Measurements from ENCODE around the gene KREMEN2. TPM values are rescaled to one million over a fixed set of nuclear protein-coding genes. Genes with fewer than 3 reads are reported as not detected.

Gene KREMEN2
- total and polyA plus RNA-seq, 4 donors, result not detected

DNA sequence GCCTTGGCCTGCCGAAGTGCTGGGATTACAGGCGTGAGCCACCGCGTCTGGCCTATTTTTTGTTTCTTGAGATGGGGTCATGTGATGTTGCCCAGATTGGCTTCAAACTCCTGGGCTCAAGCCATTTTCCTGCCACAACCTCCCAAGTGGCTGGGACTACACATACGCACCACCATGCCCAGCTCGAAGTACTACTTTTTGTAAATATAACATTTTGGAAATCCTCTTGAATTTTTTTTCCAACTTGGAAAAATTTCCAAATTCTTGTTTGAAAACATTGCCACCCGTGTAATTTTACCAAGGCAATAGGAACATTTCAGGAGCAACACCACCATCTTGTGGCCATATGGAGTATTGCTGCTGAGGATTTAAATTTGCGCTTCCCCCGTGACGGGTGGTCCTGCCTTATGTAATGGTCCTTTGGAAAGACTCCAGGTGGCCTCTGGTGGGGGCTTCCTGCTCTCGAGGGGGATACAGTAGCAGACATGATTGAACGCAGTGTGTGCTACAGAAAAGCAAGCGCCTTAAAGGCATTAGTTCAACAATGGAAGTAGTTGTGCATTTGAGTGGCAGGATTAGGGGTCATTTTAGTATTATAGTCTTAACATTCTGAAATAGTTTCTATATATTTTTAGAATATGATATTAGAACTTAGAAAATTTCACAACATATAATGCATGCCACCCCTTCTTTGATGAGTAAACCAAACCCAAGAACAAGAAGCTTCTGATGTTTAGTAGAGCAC lies 44.4 kb upstream of the KREMEN2 start:
- Histone ChIP-seq H3K4me1 (ENCODE audit: control insufficient read depth in 4 of 4, insufficient read depth in 4 of 4, low read length in 3 of 4) (peaks cover 0 to 2% (median 0%) of the 10 kb centered on the region in 4 donors), H3K9ac (ENCODE audit: low read depth in 1 of 2, low read length in 2 of 2) (no peak overlapping the region), H3K27me3 (ENCODE audit: control insufficient read depth in 4 of 4, insufficient read depth in 4 of 4, low read length in 3 of 4) (no peaks in the 10 kb centered on the region), H3K4me3 (ENCODE audit: low read depth in 1 of 3, low read length in 3 of 3) (no peak overlapping the region), H3K36me3 (ENCODE audit: control insufficient read depth in 4 of 4, insufficient read depth in 3 of 4, low read depth in 1 of 4, low read length in 3 of 4) (peaks cover 0 to 4% (median under 1%) of the 10 kb centered on the region in 4 donors), H3K27ac (ENCODE audit: low read depth in 1 of 2, low read length in 2 of 2) (no peak overlapping the region), H3K9me3 (ENCODE audit: control insufficient read depth in 4 of 4, low read length in 3 of 4) (no peaks in the 10 kb centered on the region)
- 15% methylated on average over 13 of the region's 13 CpGs for WGBS
- DNase-seq (ENCODE audit: low spot score), result peak; percentile 76
- peak; percentile 90 to 91 for TF ChIP-seq RAD21 (IDR thresholded peaks at IDR 0.05)
- TF ChIP-seq NR2F2 (IDR thresholded peaks at IDR 0.05), result no peak
- TF ChIP-seq, protein P1, sequence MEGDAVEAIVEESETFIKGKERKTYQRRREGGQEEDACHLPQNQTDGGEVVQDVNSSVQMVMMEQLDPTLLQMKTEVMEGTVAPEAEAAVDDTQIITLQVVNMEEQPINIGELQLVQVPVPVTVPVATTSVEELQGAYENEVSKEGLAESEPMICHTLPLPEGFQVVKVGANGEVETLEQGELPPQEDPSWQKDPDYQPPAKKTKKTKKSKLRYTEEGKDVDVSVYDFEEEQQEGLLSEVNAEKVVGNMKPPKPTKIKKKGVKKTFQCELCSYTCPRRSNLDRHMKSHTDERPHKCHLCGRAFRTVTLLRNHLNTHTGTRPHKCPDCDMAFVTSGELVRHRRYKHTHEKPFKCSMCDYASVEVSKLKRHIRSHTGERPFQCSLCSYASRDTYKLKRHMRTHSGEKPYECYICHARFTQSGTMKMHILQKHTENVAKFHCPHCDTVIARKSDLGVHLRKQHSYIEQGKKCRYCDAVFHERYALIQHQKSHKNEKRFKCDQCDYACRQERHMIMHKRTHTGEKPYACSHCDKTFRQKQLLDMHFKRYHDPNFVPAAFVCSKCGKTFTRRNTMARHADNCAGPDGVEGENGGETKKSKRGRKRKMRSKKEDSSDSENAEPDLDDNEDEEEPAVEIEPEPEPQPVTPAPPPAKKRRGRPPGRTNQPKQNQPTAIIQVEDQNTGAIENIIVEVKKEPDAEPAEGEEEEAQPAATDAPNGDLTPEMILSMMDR (IDR thresholded peaks at IDR 0.05; ENCODE audit: low read depth, low read length, missing input control), result peak; percentile 95

DNA sequence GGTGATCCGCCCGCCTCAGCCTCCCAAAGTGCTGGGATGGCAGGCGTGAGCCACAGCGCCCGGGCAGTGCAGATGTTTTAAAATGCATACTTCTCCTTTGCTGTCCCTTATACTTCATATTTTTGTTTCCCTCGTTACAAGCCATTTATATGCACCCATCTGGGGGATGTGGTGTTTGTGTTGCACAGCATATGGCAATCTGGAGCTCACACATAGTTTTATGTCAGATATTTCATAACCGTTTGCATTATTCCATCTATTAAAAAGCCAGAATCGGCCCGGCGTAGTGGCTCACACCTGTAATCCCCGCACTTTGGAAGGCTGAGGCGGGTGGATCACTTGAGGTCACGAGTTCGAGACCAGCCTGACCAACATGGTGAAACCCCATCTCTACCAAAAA lies 40.6 kb upstream of the KREMEN2 start:
- 96% methylated on average over 14 of the region's 14 CpGs for WGBS
- TF ChIP-seq FOXA1 (IDR thresholded peaks at IDR 0.05), result no peak
- no peak for TF ChIP-seq EGR1 (IDR thresholded peaks at IDR 0.05; ENCODE audit: low read depth in 2 of 2)
- no peak for TF ChIP-seq FOXA2 (IDR thresholded peaks at IDR 0.05)
- TF ChIP-seq TAF1 (conservative IDR thresholded peaks at IDR 0.05), result no peak
- TF ChIP-seq, protein P2, sequence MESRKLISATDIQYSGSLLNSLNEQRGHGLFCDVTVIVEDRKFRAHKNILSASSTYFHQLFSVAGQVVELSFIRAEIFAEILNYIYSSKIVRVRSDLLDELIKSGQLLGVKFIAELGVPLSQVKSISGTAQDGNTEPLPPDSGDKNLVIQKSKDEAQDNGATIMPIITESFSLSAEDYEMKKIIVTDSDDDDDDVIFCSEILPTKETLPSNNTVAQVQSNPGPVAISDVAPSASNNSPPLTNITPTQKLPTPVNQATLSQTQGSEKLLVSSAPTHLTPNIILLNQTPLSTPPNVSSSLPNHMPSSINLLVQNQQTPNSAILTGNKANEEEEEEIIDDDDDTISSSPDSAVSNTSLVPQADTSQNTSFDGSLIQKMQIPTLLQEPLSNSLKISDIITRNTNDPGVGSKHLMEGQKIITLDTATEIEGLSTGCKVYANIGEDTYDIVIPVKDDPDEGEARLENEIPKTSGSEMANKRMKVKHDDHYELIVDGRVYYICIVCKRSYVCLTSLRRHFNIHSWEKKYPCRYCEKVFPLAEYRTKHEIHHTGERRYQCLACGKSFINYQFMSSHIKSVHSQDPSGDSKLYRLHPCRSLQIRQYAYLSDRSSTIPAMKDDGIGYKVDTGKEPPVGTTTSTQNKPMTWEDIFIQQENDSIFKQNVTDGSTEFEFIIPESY (IDR thresholded peaks at IDR 0.05), result no peak
- no peak for TF ChIP-seq RXRA (IDR thresholded peaks at IDR 0.05)
- no peak for TF ChIP-seq HNF4G (IDR thresholded peaks at IDR 0.05)
- no peak for TF ChIP-seq YY1 (IDR thresholded peaks at IDR 0.05)
- TF ChIP-seq, protein P3, sequence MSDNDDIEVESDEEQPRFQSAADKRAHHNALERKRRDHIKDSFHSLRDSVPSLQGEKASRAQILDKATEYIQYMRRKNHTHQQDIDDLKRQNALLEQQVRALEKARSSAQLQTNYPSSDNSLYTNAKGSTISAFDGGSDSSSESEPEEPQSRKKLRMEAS (IDR thresholded peaks at IDR 0.05), result no peak
- TF ChIP-seq, protein P4, sequence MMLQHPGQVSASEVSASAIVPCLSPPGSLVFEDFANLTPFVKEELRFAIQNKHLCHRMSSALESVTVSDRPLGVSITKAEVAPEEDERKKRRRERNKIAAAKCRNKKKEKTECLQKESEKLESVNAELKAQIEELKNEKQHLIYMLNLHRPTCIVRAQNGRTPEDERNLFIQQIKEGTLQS (IDR thresholded peaks at IDR 0.05), result no peak
- no peak for TF ChIP-seq NR2F2 (IDR thresholded peaks at IDR 0.05)
- TF ChIP-seq SP1 (IDR thresholded peaks at IDR 0.05), result no peak
- TF ChIP-seq, protein P1 (IDR thresholded peaks at IDR 0.05; ENCODE audit: low read depth, low read length, missing input control), result no peak
- no peak for TF ChIP-seq GABPA (IDR thresholded peaks at IDR 0.05 in 1 of 2, conservative IDR thresholded peaks at IDR 0.05 in 1 of 2)
- no peak for TF ChIP-seq HNF4A (conservative IDR thresholded peaks at IDR 0.05)
- TF ChIP-seq JUND (IDR thresholded peaks at IDR 0.05), result no peak
- TF ChIP-seq, protein P5, sequence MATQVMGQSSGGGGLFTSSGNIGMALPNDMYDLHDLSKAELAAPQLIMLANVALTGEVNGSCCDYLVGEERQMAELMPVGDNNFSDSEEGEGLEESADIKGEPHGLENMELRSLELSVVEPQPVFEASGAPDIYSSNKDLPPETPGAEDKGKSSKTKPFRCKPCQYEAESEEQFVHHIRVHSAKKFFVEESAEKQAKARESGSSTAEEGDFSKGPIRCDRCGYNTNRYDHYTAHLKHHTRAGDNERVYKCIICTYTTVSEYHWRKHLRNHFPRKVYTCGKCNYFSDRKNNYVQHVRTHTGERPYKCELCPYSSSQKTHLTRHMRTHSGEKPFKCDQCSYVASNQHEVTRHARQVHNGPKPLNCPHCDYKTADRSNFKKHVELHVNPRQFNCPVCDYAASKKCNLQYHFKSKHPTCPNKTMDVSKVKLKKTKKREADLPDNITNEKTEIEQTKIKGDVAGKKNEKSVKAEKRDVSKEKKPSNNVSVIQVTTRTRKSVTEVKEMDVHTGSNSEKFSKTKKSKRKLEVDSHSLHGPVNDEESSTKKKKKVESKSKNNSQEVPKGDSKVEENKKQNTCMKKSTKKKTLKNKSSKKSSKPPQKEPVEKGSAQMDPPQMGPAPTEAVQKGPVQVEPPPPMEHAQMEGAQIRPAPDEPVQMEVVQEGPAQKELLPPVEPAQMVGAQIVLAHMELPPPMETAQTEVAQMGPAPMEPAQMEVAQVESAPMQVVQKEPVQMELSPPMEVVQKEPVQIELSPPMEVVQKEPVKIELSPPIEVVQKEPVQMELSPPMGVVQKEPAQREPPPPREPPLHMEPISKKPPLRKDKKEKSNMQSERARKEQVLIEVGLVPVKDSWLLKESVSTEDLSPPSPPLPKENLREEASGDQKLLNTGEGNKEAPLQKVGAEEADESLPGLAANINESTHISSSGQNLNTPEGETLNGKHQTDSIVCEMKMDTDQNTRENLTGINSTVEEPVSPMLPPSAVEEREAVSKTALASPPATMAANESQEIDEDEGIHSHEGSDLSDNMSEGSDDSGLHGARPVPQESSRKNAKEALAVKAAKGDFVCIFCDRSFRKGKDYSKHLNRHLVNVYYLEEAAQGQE (IDR thresholded peaks at IDR 0.05), result no peak
- no peak for TF ChIP-seq RAD21 (IDR thresholded peaks at IDR 0.05)
- Histone ChIP-seq H3K9ac (ENCODE audit: low read depth in 1 of 2, low read length in 2 of 2) (no peak overlapping the region), H3K27ac (ENCODE audit: low read depth in 1 of 2, low read length in 2 of 2) (no peak overlapping the region), H3K27me3 (ENCODE audit: control insufficient read depth in 4 of 4, insufficient read depth in 4 of 4, low read length in 3 of 4) (no peaks in the 10 kb centered on the region), H3K4me1 (ENCODE audit: control insufficient read depth in 4 of 4, insufficient read depth in 4 of 4, low read length in 3 of 4) (peaks cover 2 to 7% (median 6%) of the 10 kb centered on the region in 4 donors), H3K36me3 (ENCODE audit: control insufficient read depth in 4 of 4, insufficient read depth in 3 of 4, low read depth in 1 of 4, low read length in 3 of 4) (peaks cover 0 to 4% (median under 1%) of the 10 kb centered on the region in 4 donors), H3K9me3 (ENCODE audit: control insufficient read depth in 4 of 4, low read length in 3 of 4) (no peaks in the 10 kb centered on the region), H3K4me3 (ENCODE audit: low read depth in 1 of 3, low read length in 3 of 3) (no peak overlapping the region)
- no peak for DNase-seq (ENCODE audit: low spot score)
